Activated T-helper 1 cell treated with anti-CD3 and anti-CD28 coated beads, Interleukin-12 subunit alpha, Interleukin-12 subunit beta, Interleukin-2, Interleukin-4 antibody, amounts not matched to agents 30 ng/mL and 10 ng/mL and 1 ng/mL, durations not matched to agents 14 hours and 24 hours and 36 hours (primary cell): ENCODE data around the gene KRT23. TPM values are rescaled to one million over a fixed set of nuclear protein-coding genes. Genes with fewer than 3 reads are reported as not detected.

ENCODE experiments used
- DNase-seq: peaks from one replicate; pipeline ENCODE4 v3.0.0; 2021; ENCODE audit warnings: low spot score
- H3K27ac Mint-ChIP-seq: one replicate; pipeline ENCODE4 v1.8.0; 2021; ENCODE audit warnings: mild to moderate bottlenecking, mixed read lengths
- H3K27me3 Mint-ChIP-seq: one replicate; pipeline ENCODE4 v1.8.0; 2022; ENCODE audit warnings: mild to moderate bottlenecking, moderate library complexity, mixed read lengths; ENCODE audit not compliant: insufficient read depth
- H3K36me3 Mint-ChIP-seq: one replicate; pipeline ENCODE4 v1.8.0; 2021; ENCODE audit warnings: low read depth, mixed read lengths
- H3K4me1 Mint-ChIP-seq: one replicate; pipeline ENCODE4 v1.8.0; 2021; ENCODE audit warnings: low read depth, mixed read lengths
- H3K4me3 Mint-ChIP-seq: one replicate; pipeline ENCODE4 v1.8.0; 2021; ENCODE audit warnings: mild to moderate bottlenecking, moderate library complexity, mixed read lengths
- H3K9me3 Mint-ChIP-seq: one replicate; pipeline ENCODE4 v1.8.0; 2021; ENCODE audit warnings: mixed read lengths
- intact Hi-C: fragments of 100-400 bp; cut with micrococcal nuclease; formaldehyde crosslinking; loops from one replicate; pipeline ENCODE4 v1.15.1; 2024
- total RNA-seq: library from RNA; stranded (reverse); gene quantifications from 2 replicates; pipeline ENCODE4 v1.2.3, GENCODE V29; 2022

Gene KRT23
- total RNA-seq, 1 donor from 2014 or later: not detected

DNA sequence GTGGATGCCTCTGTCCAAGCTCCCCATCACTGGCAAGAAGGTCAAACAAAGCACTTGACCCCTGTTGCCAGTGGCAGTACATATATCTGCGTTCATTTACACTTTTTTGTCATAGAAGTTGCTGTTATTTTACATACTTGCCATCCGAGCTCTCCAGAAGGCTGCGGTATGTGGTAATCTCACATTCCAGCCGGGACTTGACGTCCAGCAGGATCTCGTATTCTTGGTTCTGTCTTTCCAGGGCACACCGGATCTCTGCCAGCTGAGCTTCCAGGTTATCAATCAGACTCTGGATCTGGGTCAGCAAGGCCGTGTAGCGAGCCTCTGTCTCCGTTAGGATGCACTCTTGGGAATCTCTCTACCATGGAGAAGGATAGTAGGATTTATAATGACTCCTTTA lies 22.7 kb upstream of the KRT23 start:
- Mint-ChIP-seq H3K9me3 (no peaks in the 10 kb centered on the region), H3K27ac (no peak overlapping the region), H3K4me1 (peaks cover 6% of the 10 kb centered on the region), H3K4me3 (no peak overlapping the region), H3K27me3 (peaks cover 13% of the 10 kb centered on the region), H3K36me3 (no peaks in the 10 kb centered on the region)
- intact Hi-C loops: no loop called here
- no peak for DNase-seq

- Mint-ChIP-seq H3K27ac (no peak overlapping the region), H3K4me1 (peaks cover 6% of the 10 kb centered on the region), H3K36me3 (no peaks in the 10 kb centered on the region), H3K9me3 (no peaks in the 10 kb centered on the region), H3K4me3 (no peak overlapping the region), H3K27me3 (peaks cover 15% of the 10 kb centered on the region)
- intact Hi-C loops: no loop called here
- no peak for DNase-seq
Observed at GRCh38 chr17:40958086-40958953, 20.9 kb upstream of the KRT23 start.

GRCh38 chr17:40956401-40957254 lies 19.2 kb upstream of the KRT23 start:
- Mint-ChIP-seq H3K36me3 (no peaks in the 10 kb centered on the region), H3K9me3 (no peaks in the 10 kb centered on the region), H3K4me1 (peaks cover 6% of the 10 kb centered on the region), H3K4me3 (no peak overlapping the region), H3K27me3 (peaks cover 19% of the 10 kb centered on the region), H3K27ac (no peak overlapping the region)
- no peak for DNase-seq
- intact Hi-C loops: no loop called here

- intact Hi-C loops: no loop called here
- H3K9me3 Mint-ChIP-seq: no peaks in the 10 kb centered on the region
- DNase-seq: no peak
- H3K27me3 Mint-ChIP-seq: peaks cover 19% of the 10 kb centered on the region
- H3K27ac Mint-ChIP-seq: no peak overlapping the region
- H3K36me3 Mint-ChIP-seq: no peaks in the 10 kb centered on the region
- H3K4me3 Mint-ChIP-seq: no peak overlapping the region
- no peaks in the 10 kb centered on the region for H3K4me1 Mint-ChIP-seq
Observed at GRCh38 chr17:40953881-40954280, 16.4 kb upstream of the KRT23 start.

GRCh38 chr17:40952661-40953060 lies 15.2 kb upstream of the KRT23 start:
- no peaks in the 10 kb centered on the region for H3K36me3 Mint-ChIP-seq
- no peak overlapping the region for H3K4me3 Mint-ChIP-seq
- intact Hi-C loops: no loop called here
- peaks cover 18% of the 10 kb centered on the region for H3K27me3 Mint-ChIP-seq
- H3K9me3 Mint-ChIP-seq: no peaks in the 10 kb centered on the region
- H3K4me1 Mint-ChIP-seq: no peaks in the 10 kb centered on the region
- H3K27ac Mint-ChIP-seq: no peak overlapping the region
- no peak for DNase-seq

DNA sequence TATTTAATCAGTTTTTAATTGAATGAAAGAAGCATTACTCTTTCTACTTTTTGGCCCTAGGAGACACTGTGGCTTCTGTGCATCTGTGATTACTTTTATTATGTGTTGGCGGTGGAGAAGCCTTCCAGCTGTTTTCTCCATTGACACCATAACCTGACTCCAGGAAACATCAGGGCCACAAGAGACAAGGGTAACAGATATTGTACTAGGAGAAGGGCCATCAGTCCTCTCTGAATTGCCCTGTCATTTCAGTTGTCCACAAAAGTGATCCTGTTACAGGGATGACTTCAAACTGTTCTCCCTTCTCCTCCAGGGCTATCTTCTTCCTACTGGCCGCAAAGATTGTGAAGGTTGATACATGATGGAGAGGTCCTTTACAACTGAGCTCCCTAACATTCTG lies 14.7 kb upstream of the KRT23 start:
- DNase-seq: no peak
- H3K27me3 Mint-ChIP-seq: peaks cover 21% of the 10 kb centered on the region
- H3K27ac Mint-ChIP-seq: no peak overlapping the region
- no peaks in the 10 kb centered on the region for H3K9me3 Mint-ChIP-seq
- H3K36me3 Mint-ChIP-seq: no peaks in the 10 kb centered on the region
- intact Hi-C loops: no loop called here
- H3K4me3 Mint-ChIP-seq: no peak overlapping the region
- no peaks in the 10 kb centered on the region for H3K4me1 Mint-ChIP-seq

GRCh38 chr17:40951011-40951622 lies 13.7 kb upstream of the KRT23 start:
- Mint-ChIP-seq H3K9me3 (no peaks in the 10 kb centered on the region), H3K4me1 (no peaks in the 10 kb centered on the region), H3K4me3 (no peak overlapping the region), H3K27ac (no peak overlapping the region), H3K36me3 (no peaks in the 10 kb centered on the region), H3K27me3 (peaks cover 23% of the 10 kb centered on the region)
- intact Hi-C loops: no loop called here
- DNase-seq: no peak

- Mint-ChIP-seq H3K4me3 (no peak overlapping the region), H3K9me3 (no peaks in the 10 kb centered on the region), H3K27me3 (peaks cover 27% of the 10 kb centered on the region), H3K27ac (no peak overlapping the region), H3K4me1 (no peaks in the 10 kb centered on the region), H3K36me3 (no peaks in the 10 kb centered on the region)
- DNase-seq: no peak
- intact Hi-C loops: no loop called here
Observed at GRCh38 chr17:40950176-40950575, 12.7 kb upstream of the KRT23 start.

GRCh38 chr17:40949418-40949817 lies 12.0 kb upstream of the KRT23 start:
- peaks cover 30% of the 10 kb centered on the region for H3K27me3 Mint-ChIP-seq
- H3K9me3 Mint-ChIP-seq: no peaks in the 10 kb centered on the region
- no peaks in the 10 kb centered on the region for H3K36me3 Mint-ChIP-seq
- H3K4me1 Mint-ChIP-seq: no peaks in the 10 kb centered on the region
- intact Hi-C loops: no loop called here
- H3K27ac Mint-ChIP-seq: no peak overlapping the region
- no peak overlapping the region for H3K4me3 Mint-ChIP-seq
- DNase-seq: no peak

GRCh38 chr17:40947929-40948328 lies 10.5 kb upstream of the KRT23 start:
- H3K9me3 Mint-ChIP-seq: no peaks in the 10 kb centered on the region

DNA sequence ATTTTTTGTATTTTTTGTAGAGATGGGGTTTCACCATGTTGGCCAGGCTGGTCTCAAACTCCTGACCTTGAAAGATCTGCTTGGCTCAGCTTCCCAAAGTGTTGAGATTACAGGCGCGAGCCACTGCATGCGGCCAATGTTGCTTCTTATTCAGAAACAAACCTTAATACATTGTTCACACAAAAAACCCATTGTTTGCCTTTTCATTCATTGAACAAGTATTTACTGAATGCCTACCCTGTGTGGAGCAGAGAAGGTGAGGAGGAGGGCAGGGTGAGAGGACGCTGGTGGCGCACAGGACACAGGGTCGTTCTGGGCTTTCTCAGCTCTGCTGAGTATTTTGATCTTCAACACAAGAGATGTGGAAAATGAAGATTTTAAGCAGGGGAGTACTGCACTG lies 8.0 kb upstream of the KRT23 start:
- no peak overlapping the region for H3K27ac Mint-ChIP-seq
- H3K9me3 Mint-ChIP-seq: no peaks in the 10 kb centered on the region
- H3K27me3 Mint-ChIP-seq: peaks cover 25% of the 10 kb centered on the region
- DNase-seq: no peak
- intact Hi-C loops: no loop called here
- H3K4me1 Mint-ChIP-seq: no peaks in the 10 kb centered on the region
- H3K36me3 Mint-ChIP-seq: no peaks in the 10 kb centered on the region
- H3K4me3 Mint-ChIP-seq: no peak overlapping the region

More at GRCh38 chr17:40947929-40948328, 10.5 kb upstream of the KRT23 start:
- no peak for DNase-seq
- peaks cover 25% of the 10 kb centered on the region for H3K27me3 Mint-ChIP-seq
- H3K4me3 Mint-ChIP-seq: no peak overlapping the region
- intact Hi-C loops: no loop called here
- H3K27ac Mint-ChIP-seq: no peak overlapping the region
- H3K36me3 Mint-ChIP-seq: no peaks in the 10 kb centered on the region
- no peaks in the 10 kb centered on the region for H3K4me1 Mint-ChIP-seq

GRCh38 chr17:40944531-40944930 lies 7.1 kb upstream of the KRT23 start:
- Mint-ChIP-seq H3K27me3 (peaks cover 22% of the 10 kb centered on the region), H3K9me3 (no peaks in the 10 kb centered on the region), H3K36me3 (no peaks in the 10 kb centered on the region), H3K27ac (no peak overlapping the region), H3K4me3 (no peak overlapping the region), H3K4me1 (no peaks in the 10 kb centered on the region)
- intact Hi-C loops: no loop called here
- no peak for DNase-seq

- Mint-ChIP-seq H3K4me3 (no peak overlapping the region), H3K9me3 (no peaks in the 10 kb centered on the region), H3K27ac (no peak overlapping the region), H3K36me3 (no peaks in the 10 kb centered on the region), H3K27me3 (peaks cover 23% of the 10 kb centered on the region), H3K4me1 (no peaks in the 10 kb centered on the region)
- DNase-seq: no peak
- intact Hi-C loops: no loop called here
Observed at GRCh38 chr17:40942553-40942952, 5.1 kb upstream of the KRT23 start.
